Left renal cortex interstitium (tissue), 4 donors: Measurements from ENCODE around the gene TMEM178B. TPM values are rescaled to one million over a fixed set of nuclear protein-coding genes. Genes with fewer than 3 reads are reported as not detected.

Source experiments
- DNase-seq, 4 donors: peaks; one replicate each; pipeline ENCODE4 v3.0.0-alpha.2; 2013; ENCODE audit warnings: low read depth in 4 of 4, low spot score in 2 of 4, missing footprints in 1 of 4
- polyA plus RNA-seq, 4 donors: library from polyadenylated mRNA; unstranded; fragments of 120-200 nt; gene quantifications; one replicate each; pipeline ENCODE4 v1.2.1, GENCODE V29; 2013; ENCODE audit not compliant: insufficient read length in 4 of 4

The TMEM178B gene
- polyA plus RNA-seq, 4 donors = 0.26 to 0.55 (median 0.34) TPM

- DNase-seq = peak in 1 of 4 donors; percentile 4
Measured at GRCh38 chr7:141342621-141343408, 269.0 kb downstream of the TMEM178B start.

DNA sequence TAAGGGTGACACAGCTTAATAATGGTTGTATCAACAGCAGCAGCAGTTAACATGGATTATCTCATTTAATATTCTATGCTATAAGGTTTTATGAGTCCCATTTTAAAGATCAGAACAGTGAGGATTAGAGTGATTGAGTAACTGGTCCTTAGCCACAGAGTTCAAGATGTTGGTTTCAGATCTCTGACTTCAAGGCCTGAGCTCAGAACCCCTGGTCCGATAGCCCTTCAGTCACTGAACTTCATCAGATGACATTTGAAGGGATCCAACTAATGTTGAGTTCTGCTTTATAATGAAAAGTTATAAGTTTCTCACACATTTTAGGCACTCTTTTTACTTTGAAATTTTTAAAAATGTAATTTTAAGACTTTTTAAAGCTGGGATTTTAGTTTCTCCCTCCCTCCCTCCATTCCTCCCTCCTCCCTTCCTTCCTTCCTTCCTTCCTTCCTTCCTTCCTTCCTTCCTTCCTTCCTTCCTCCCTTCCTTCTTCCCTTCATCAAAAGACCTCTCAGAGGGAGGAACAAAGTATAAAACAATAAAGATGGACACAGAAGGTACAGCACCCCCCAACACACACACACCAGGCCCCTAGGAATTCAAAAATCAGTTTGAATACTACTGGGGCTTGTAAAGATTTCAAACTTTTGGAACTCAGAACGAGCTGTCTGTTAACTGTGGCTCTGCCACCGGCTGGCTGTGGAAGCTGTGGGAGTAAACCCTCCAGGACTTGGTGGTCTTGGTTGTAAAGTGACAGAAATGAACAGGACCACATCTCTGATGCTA lies 270.5 kb downstream of the TMEM178B start:
- no peak for DNase-seq

GRCh38 chr7:141348728-141349127 lies 274.9 kb downstream of the TMEM178B start:
- no peak for DNase-seq

- DNase-seq = no peak
Measured at GRCh38 chr7:141349338-141349737, 275.5 kb downstream of the TMEM178B start.

GRCh38 chr7:141349804-141350203 lies 275.9 kb downstream of the TMEM178B start:
- DNase-seq = no peak

DNA sequence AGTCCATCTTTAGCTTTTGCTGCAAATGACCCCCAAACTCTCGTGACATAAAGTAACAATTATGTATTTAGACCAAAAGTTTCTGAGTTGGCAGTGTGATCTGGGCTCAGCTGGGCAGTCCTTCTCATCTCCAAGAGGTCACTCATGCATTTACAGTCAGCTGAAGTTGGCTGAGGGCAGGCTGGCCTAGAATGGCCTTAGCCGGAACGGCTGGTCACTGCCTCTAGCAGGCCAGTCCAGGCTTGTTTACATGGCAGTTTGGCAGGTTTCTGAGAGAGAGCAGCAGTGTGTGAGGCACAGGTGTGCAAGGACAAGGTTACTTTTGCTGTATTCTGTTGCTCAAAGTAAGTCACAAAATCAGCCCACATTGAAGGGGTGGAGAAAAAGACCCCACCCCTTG lies 277.3 kb downstream of the TMEM178B start:
- no peak for DNase-seq

- DNase-seq = no peak
Measured at GRCh38 chr7:141352955-141353354, 279.1 kb downstream of the TMEM178B start.

- DNase-seq = no peak
Measured at GRCh38 chr7:141354251-141354650, 280.4 kb downstream of the TMEM178B start.

DNA sequence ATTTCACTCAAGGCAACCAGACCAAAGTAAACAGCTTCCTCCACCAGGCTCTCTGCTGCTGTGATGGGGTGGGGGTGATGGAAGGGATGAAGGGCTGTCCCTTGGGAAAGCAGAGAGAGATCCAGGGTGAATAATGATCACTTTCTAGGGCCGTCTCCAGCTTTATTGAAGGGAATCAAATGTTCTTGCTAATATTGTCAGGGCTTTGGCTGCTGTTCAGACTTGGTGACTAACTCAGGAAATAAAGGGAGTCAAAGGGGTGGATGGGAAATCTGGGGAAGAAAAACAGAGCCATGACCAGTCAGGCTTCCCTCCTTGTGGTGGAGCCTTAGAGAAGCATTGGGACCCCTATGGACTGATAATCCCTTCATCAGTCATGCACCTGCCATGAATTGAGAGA lies 281.2 kb downstream of the TMEM178B start:
- no peak for DNase-seq

DNA sequence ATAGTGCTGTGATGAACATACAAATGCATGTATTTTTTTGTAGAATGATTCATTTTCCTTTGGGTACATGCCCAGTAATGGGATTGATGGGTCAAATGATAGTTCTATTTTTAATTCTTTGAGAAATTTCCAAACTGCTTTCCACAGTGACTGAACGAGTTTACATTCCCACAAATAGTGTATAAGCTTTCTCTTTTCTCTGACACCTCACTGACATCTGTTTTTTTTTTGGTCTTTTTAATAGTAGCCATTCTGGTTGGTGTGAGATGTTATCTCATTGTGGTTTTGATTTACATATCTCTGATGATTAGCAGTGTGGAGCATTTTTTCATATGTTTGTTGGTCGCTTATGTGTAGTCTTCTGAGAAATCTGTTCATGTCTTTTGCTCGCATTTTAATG lies 282.3 kb downstream of the TMEM178B start:
- DNase-seq = no peak

GRCh38 chr7:141358386-141358785 lies 284.5 kb downstream of the TMEM178B start:
- DNase-seq = no peak

- DNase-seq = no peak
Measured at GRCh38 chr7:141359262-141359661, 285.4 kb downstream of the TMEM178B start.

DNA sequence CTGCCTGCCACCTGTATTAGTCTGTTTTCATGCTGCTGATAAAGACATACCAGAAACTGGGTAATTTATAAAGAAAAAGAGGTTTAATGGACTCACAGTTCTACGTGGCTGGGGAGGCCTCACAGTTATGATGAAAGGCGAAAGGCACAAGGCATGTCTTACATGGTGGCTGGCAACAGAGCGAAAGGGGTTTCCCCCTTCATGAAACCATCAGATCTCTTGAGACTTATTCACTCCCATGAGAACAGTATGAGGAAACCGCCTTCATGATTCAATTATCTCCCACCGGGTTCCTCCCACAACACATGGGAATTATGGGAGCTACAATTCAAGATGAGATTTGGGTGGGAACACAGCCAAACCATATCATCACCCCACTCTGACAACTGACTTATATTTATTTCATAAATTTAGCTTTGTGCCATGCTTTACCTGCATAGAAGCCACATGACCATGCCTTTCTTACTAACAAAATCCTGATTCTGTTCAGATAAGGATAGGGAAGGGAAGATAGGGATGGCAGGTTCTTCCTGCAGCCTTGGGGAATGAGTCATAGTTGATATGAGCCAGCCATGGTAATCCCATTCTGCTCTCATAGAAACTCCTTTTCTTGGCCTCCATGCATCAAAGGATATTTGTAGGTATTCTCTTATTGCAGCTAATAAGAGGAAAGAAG lies 286.0 kb downstream of the TMEM178B start:
- no peak for DNase-seq

DNA sequence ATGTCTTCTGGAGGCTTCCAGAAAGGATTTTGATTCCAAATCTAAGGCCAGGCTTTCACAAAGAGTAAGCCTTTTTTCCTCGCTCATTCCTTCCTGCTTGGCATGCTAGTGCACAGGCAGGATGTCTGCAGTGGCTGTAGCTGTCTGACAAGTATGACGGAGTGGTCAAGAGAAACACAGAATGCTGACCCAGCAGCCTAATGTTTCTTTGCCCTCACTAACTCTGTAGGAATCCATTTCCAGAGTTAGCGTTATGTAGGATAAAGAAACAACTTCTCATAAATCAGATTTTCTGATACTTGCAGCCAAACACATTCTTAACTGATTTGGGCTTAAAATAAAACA lies 286.5 kb downstream of the TMEM178B start:
- no peak for DNase-seq

DNA sequence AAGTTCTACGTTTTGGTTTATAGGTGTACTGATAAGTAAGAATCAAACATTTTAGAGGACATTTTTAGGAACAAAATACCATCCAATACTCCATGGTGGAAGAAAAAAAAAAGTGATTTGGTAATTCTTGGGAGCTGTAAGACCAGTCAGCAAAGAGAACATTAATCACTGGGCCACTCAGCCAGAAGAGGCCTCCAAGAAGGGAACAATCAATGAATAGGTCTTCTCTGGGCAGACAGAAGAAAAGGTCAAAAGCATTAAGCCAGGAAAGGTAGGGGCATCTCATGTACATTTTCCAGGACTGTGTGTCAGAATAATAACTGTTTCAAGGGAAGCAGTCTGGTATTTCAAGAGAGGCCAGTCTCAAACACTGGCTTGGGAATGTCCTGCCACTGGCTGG lies 286.9 kb downstream of the TMEM178B start:
- DNase-seq = no peak

GRCh38 chr7:141361479-141361878 lies 287.6 kb downstream of the TMEM178B start:
- no peak for DNase-seq

GRCh38 chr7:141361960-141362359 lies 288.1 kb downstream of the TMEM178B start:
- DNase-seq = no peak

DNA sequence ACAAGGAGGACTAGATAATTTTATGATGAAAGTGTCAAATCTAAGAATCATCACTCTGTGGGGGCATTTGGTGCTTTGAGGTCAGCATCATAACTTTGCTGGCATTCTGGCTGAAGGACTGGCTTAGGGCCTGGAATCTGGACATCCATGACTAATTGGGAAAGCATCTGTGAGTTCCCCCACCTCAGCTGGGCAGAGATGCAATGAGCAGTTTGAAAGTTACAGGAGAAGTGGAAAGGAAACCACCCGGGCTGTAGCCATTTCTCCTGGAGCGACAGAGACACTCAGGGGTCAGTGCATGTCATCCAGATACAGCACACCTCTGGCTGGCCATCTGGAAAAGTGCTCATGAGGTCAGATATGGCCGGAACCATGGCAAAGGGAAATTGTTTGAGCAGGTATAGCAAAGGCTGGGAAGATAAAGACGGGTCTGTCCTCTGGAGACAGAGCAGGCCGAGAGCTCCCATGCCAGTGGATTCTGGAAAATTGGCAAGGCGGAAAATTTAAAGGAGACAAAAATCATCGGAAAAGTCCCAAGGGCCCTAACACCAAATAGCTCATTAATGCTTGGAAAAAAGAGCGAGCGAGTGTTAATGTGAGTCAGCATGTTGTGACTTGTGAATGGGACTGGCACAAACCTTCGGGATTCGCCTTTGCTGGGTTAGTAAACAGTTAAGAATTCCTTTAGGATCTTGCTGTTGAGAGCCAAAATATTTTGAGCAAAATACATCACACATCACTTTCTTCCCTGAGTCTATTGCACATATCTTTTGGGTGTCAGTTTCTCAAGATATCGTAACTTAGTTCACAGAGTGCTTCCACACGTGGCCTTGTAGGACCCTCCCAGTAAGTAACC lies 288.9 kb downstream of the TMEM178B start:
- DNase-seq = no peak

GRCh38 chr7:141363748-141364147 lies 289.9 kb downstream of the TMEM178B start:
- no peak for DNase-seq

DNA sequence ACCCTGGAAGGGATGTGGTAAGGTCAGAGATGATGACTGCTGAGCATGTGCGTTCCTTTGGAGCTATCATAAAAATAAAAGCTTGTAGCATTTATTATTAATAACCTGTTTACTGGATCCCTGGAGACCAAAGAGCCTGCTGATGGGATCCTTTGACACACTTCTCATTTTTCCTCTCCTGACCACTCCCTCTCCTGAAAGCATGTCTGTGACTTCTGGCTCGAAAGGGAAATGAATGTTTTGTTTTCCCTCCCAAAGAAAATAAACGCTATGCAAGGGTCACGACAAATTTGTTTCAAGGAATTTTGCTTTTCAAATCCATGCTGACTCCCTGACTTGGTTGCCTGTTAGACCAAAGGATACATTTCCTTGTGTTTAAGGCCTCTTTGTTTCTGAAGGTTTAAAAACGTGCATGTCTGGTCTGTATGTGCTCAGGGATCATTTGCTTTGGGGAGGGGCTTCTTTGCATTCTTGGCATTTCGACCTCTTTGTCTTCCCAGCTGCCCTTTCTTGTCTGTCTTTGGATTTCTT lies 292.3 kb downstream of the TMEM178B start:
- no peak for DNase-seq
